ENCODE measurements around the gene DRG2. TPM values are rescaled to one million over a fixed set of nuclear protein-coding genes. Genes with fewer than 3 reads are reported as not detected.

The DRG2 gene
- total RNA-seq, 1 donor from 2014 or later, result 38.3 TPM

DNA sequence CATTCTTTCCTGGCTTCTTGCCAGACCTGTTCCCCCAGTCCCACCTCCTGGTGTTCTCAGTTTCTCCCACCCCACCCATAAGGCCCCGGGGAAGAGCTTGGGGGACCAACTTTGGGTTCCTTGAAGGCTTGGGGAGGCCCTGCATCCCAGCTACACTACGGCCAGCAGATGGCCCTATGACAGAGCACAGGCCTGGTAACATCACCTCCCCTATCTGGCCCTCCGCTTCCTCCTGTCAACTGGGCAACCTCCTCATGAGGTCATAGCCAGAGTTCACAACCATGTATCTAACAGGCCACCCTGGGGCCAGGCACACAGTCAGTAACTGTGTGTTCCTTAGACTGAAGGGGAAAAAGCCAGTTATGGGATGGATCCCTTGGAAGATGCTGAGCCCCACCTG, 52.2 kb downstream of the DRG2 start:
- TF ChIP-seq, protein P1, sequence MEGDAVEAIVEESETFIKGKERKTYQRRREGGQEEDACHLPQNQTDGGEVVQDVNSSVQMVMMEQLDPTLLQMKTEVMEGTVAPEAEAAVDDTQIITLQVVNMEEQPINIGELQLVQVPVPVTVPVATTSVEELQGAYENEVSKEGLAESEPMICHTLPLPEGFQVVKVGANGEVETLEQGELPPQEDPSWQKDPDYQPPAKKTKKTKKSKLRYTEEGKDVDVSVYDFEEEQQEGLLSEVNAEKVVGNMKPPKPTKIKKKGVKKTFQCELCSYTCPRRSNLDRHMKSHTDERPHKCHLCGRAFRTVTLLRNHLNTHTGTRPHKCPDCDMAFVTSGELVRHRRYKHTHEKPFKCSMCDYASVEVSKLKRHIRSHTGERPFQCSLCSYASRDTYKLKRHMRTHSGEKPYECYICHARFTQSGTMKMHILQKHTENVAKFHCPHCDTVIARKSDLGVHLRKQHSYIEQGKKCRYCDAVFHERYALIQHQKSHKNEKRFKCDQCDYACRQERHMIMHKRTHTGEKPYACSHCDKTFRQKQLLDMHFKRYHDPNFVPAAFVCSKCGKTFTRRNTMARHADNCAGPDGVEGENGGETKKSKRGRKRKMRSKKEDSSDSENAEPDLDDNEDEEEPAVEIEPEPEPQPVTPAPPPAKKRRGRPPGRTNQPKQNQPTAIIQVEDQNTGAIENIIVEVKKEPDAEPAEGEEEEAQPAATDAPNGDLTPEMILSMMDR (IDR thresholded peaks at IDR 0.05; ENCODE audit: unreplicated experiment), result no peak
- H3K9me3 Mint-ChIP-seq (ENCODE audit: unreplicated experiment), result no peaks in the 10 kb centered on the region
- H3K27me3 Mint-ChIP-seq (ENCODE audit: unreplicated experiment), result peaks cover 8% of the 10 kb centered on the region
- H3K36me3 Mint-ChIP-seq (ENCODE audit: low read depth, unreplicated experiment), result no peaks in the 10 kb centered on the region
- peaks cover 9% of the 10 kb centered on the region for H3K4me1 Mint-ChIP-seq (ENCODE audit: unreplicated experiment)
- no peak for DNase-seq (ENCODE audit: low spot score)
- no peak overlapping the region for H3K4me3 Mint-ChIP-seq (ENCODE audit: unreplicated experiment)
- H3K27ac Mint-ChIP-seq (ENCODE audit: unreplicated experiment), result no peak overlapping the region

- Mint-ChIP-seq H3K4me3 (ENCODE audit: unreplicated experiment) (no peak overlapping the region), H3K4me1 (ENCODE audit: unreplicated experiment) (peaks cover 10% of the 10 kb centered on the region), H3K27me3 (ENCODE audit: unreplicated experiment) (peaks cover 8% of the 10 kb centered on the region)
Observed at GRCh38 chr17:18140648-18141047, 52.9 kb downstream of the DRG2 start.

GRCh38 chr17:18141210-18141803, 53.6 kb downstream of the DRG2 start:
- peak; percentile 41 for DNase-seq (ENCODE audit: low spot score)
- Mint-ChIP-seq H3K27me3 (ENCODE audit: unreplicated experiment) (peaks cover 8% of the 10 kb centered on the region), H3K4me1 (ENCODE audit: unreplicated experiment) (peaks cover 4% of the 10 kb centered on the region), H3K36me3 (ENCODE audit: low read depth, unreplicated experiment) (no peaks in the 10 kb centered on the region), H3K4me3 (ENCODE audit: unreplicated experiment) (no peak overlapping the region), H3K9me3 (ENCODE audit: unreplicated experiment) (no peaks in the 10 kb centered on the region), H3K27ac (ENCODE audit: unreplicated experiment) (no peak overlapping the region)
- TF ChIP-seq, protein P1 (IDR thresholded peaks at IDR 0.05; ENCODE audit: unreplicated experiment), result peak; percentile 64

More at GRCh38 chr17:18140648-18141047, 52.9 kb downstream of the DRG2 start:
- Mint-ChIP-seq H3K36me3 (ENCODE audit: low read depth, unreplicated experiment) (no peaks in the 10 kb centered on the region), H3K27ac (ENCODE audit: unreplicated experiment) (no peak overlapping the region), H3K9me3 (ENCODE audit: unreplicated experiment) (no peaks in the 10 kb centered on the region)
- TF ChIP-seq, protein P1 (IDR thresholded peaks at IDR 0.05; ENCODE audit: unreplicated experiment), result no peak
- no peak for DNase-seq (ENCODE audit: low spot score)

DNA sequence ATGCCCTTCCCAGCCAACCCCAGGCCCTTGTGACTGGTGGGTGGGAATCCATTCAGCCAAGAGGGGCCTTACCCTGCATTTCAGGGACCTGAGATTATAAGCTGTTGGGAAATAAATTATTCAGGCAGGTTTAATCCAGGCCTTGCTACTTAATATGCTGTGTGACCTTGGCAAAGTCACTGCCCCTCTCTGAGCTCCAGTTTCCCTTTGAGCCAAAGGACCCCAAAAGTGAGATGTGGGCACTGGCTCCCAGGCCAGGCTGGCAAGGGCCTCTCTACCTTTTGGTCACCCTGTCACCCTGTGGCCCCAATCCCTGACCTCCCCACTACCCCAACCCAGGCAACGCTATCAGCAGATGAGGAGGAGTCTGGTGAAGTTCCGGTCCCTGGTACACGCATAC, 54.7 kb downstream of the DRG2 start:
- Mint-ChIP-seq H3K4me3 (ENCODE audit: unreplicated experiment) (no peak overlapping the region), H3K4me1 (ENCODE audit: unreplicated experiment) (peaks cover 4% of the 10 kb centered on the region), H3K27ac (ENCODE audit: unreplicated experiment) (no peak overlapping the region), H3K9me3 (ENCODE audit: unreplicated experiment) (no peaks in the 10 kb centered on the region), H3K27me3 (ENCODE audit: unreplicated experiment) (peaks cover 8% of the 10 kb centered on the region), H3K36me3 (ENCODE audit: low read depth, unreplicated experiment) (no peaks in the 10 kb centered on the region)
- TF ChIP-seq, protein P1 (IDR thresholded peaks at IDR 0.05; ENCODE audit: unreplicated experiment), result no peak
- DNase-seq (ENCODE audit: low spot score), result no peak

- Mint-ChIP-seq H3K27ac (ENCODE audit: unreplicated experiment) (no peak overlapping the region), H3K27me3 (ENCODE audit: unreplicated experiment) (peaks cover 8% of the 10 kb centered on the region), H3K4me3 (ENCODE audit: unreplicated experiment) (no peak overlapping the region), H3K36me3 (ENCODE audit: low read depth, unreplicated experiment) (no peaks in the 10 kb centered on the region), H3K4me1 (ENCODE audit: unreplicated experiment) (peaks cover 7% of the 10 kb centered on the region), H3K9me3 (ENCODE audit: unreplicated experiment) (no peaks in the 10 kb centered on the region)
- DNase-seq (ENCODE audit: low spot score), result peak; percentile 46
- TF ChIP-seq, protein P1 (IDR thresholded peaks at IDR 0.05; ENCODE audit: unreplicated experiment), result peak; percentile 47
Observed at GRCh38 chr17:18143044-18143936, 55.5 kb downstream of the DRG2 start.

All from endothelial cell (in vitro differentiated cells).